ENCODE measurements around the gene BIRC5. TPM values are rescaled to one million over a fixed set of nuclear protein-coding genes. Genes with fewer than 3 reads are reported as not detected.

The BIRC5 gene
- total RNA-seq, 1 experiment from 2014 or later: 140 TPM

DNA sequence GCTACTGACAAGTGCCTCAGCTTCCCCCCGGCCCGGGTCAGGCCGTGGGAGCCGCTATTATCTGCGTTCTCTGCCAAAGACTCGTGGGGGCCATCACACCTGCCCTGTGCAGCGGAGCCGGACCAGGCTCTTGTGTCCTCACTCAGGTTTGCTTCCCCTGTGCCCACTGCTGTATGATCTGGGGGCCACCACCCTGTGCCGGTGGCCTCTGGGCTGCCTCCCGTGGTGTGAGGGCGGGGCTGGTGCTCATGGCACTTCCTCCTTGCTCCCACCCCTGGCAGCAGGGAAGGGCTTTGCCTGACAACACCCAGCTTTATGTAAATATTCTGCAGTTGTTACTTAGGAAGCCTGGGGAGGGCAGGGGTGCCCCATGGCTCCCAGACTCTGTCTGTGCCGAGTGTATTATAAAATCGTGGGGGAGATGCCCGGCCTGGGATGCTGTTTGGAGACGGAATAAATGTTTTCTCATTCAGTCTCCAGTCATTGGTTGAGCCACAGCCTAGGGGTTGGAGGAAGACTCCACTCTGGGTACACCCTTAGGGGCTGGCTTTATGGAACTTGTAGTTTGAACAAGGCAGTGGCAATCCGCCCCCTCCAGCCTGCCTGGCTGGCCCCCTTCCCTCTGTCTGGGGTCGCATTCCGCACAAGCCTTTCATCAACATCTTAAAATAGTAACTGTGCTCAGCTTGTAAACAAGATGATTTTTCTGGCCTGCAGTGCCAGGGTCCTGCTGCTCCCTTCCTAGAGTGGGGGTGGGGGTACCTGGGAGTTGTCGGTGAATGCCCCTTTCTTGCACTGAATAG lies 41.6 kb upstream of the BIRC5 start:
- CTCF ChIA-PET: no interaction called here
- POLR2A ChIA-PET: interaction anchor here (0.7 to 5.1 kb wide), 2 partner anchors 14 to 21 kb away, joined by 3 to 44 read pairs; partner anchors contain the start of genes AFMID and TK1
- no TSS peak for BruUV-seq (replicated peaks)
- Histone ChIP-seq H3K4me2 (ENCODE audit: low read length) (peak overlapping the region; percentile 6; the same call in 1 of the 2 replicates), H3K79me2 (ENCODE audit: insufficient read depth, low read length) (peaks cover 30% of the 10 kb centered on the region), H2AFZ (ENCODE audit: low read depth, low read length, poor library complexity, severe bottlenecking) (no peak overlapping the region), H3K9me3 (ENCODE audit: control insufficient read depth in 1 of 2, insufficient read depth in 1 of 2, low read depth in 1 of 2, low read length in 2 of 2) (no peaks in the 10 kb centered on the region), H3K4me3 (replicated peaks in 1 of 2; ENCODE audit: low read depth in 1 of 2, low read length in 2 of 2) (no peak overlapping the region), H3K27ac (ENCODE audit: low read depth, low read length) (peak overlapping the region; percentile 10; the same call in 1 of the 2 replicates), H3K9ac (ENCODE audit: low read length) (no peak overlapping the region; the same call in 1 of the 2 replicates), H3K27me3 (ENCODE audit: insufficient read depth, low read length) (no peaks in the 10 kb centered on the region), H3K36me3 (ENCODE audit: control insufficient read depth in 1 of 2, insufficient read depth in 2 of 2, low read length in 2 of 2) (peaks cover 25 to 49% of the 10 kb centered on the region in 2 experiments), H3K4me1 (ENCODE audit: control insufficient read depth in 1 of 2, insufficient read depth in 2 of 2, low read length in 2 of 2) (peaks cover 22 to 53% of the 10 kb centered on the region in 2 experiments; a peak in 3 of 4 replicates), H4K20me1 (ENCODE audit: insufficient read depth) (peaks cover 5% of the 10 kb centered on the region; the same call in 1 of the 2 replicates), H3K9me2 (ENCODE audit: insufficient read depth) (no peaks in the 10 kb centered on the region)
- ATAC-seq (0 out of 2 replicates have a peak, but pooled peaks have one; percentile 3), DNase-seq (ENCODE audit: low read depth, low spot score) (no peak)
- intact Hi-C loops (cut with micrococcal nuclease): no loop called here
- RAD21 ChIA-PET (ENCODE audit: low non-redundant PET in 1 of 2, low total read pairs in 2 of 2, uncharacterized antibody in 2 of 2, unreplicated experiment in 2 of 2): no interaction called here
- TF ChIP-seq YY1 (IDR thresholded peaks at IDR 0.05; ENCODE audit: extremely low read depth, insufficient replicate concordance, low read depth, low read length): no peak
- TF ChIP-seq, protein P1, sequence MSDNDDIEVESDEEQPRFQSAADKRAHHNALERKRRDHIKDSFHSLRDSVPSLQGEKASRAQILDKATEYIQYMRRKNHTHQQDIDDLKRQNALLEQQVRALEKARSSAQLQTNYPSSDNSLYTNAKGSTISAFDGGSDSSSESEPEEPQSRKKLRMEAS (IDR thresholded peaks at IDR 0.05): no peak
- TF ChIP-seq EZH2 (IDR thresholded peaks at IDR 0.05): no peak
- TF ChIP-seq TCF7L2 (IDR thresholded peaks at IDR 0.05; ENCODE audit: borderline replicate concordance, extremely low read depth, insufficient read depth, insufficient read length): no peak
- no peak for TF ChIP-seq SIN3A (IDR thresholded peaks at IDR 0.05; ENCODE audit: low read depth)
- TF ChIP-seq SP1 (IDR thresholded peaks at IDR 0.05; ENCODE audit: low read depth): no peak
- TF ChIP-seq, protein P2, sequence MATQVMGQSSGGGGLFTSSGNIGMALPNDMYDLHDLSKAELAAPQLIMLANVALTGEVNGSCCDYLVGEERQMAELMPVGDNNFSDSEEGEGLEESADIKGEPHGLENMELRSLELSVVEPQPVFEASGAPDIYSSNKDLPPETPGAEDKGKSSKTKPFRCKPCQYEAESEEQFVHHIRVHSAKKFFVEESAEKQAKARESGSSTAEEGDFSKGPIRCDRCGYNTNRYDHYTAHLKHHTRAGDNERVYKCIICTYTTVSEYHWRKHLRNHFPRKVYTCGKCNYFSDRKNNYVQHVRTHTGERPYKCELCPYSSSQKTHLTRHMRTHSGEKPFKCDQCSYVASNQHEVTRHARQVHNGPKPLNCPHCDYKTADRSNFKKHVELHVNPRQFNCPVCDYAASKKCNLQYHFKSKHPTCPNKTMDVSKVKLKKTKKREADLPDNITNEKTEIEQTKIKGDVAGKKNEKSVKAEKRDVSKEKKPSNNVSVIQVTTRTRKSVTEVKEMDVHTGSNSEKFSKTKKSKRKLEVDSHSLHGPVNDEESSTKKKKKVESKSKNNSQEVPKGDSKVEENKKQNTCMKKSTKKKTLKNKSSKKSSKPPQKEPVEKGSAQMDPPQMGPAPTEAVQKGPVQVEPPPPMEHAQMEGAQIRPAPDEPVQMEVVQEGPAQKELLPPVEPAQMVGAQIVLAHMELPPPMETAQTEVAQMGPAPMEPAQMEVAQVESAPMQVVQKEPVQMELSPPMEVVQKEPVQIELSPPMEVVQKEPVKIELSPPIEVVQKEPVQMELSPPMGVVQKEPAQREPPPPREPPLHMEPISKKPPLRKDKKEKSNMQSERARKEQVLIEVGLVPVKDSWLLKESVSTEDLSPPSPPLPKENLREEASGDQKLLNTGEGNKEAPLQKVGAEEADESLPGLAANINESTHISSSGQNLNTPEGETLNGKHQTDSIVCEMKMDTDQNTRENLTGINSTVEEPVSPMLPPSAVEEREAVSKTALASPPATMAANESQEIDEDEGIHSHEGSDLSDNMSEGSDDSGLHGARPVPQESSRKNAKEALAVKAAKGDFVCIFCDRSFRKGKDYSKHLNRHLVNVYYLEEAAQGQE (IDR thresholded peaks at IDR 0.05; ENCODE audit: low read depth): no peak
- TF ChIP-seq POLR2A (IDR thresholded peaks at IDR 0.05; ENCODE audit: borderline replicate concordance, extremely low read depth, insufficient read depth, insufficient read length): no peak
- TF ChIP-seq, protein P3, sequence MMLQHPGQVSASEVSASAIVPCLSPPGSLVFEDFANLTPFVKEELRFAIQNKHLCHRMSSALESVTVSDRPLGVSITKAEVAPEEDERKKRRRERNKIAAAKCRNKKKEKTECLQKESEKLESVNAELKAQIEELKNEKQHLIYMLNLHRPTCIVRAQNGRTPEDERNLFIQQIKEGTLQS (IDR thresholded peaks at IDR 0.05): no peak
- TF ChIP-seq ELF1 (IDR thresholded peaks at IDR 0.05; ENCODE audit: borderline replicate concordance, low read depth): no peak
- TF ChIP-seq ZBTB33 (IDR thresholded peaks at IDR 0.05; ENCODE audit: extremely low read depth, insufficient replicate concordance, low read length): no peak
- TF ChIP-seq FOSL1 (IDR thresholded peaks at IDR 0.05; ENCODE audit: low read depth): no peak
- no peak; the same call in none of the 2 replicates for TF ChIP-seq POLR2AphosphoS5 (IDR thresholded peaks at IDR 0.05; ENCODE audit: low read depth, low read length)
- no peak for TF ChIP-seq EZH2phosphoT487 (IDR thresholded peaks at IDR 0.05; ENCODE audit: borderline replicate concordance)
- TF ChIP-seq ZNF274 (IDR thresholded peaks at IDR 0.05; ENCODE audit: low read depth, low read length): no peak
- TF ChIP-seq, protein P4, sequence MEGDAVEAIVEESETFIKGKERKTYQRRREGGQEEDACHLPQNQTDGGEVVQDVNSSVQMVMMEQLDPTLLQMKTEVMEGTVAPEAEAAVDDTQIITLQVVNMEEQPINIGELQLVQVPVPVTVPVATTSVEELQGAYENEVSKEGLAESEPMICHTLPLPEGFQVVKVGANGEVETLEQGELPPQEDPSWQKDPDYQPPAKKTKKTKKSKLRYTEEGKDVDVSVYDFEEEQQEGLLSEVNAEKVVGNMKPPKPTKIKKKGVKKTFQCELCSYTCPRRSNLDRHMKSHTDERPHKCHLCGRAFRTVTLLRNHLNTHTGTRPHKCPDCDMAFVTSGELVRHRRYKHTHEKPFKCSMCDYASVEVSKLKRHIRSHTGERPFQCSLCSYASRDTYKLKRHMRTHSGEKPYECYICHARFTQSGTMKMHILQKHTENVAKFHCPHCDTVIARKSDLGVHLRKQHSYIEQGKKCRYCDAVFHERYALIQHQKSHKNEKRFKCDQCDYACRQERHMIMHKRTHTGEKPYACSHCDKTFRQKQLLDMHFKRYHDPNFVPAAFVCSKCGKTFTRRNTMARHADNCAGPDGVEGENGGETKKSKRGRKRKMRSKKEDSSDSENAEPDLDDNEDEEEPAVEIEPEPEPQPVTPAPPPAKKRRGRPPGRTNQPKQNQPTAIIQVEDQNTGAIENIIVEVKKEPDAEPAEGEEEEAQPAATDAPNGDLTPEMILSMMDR (IDR thresholded peaks at IDR 0.05 in 2 of 3, conservative IDR thresholded peaks at IDR 0.05 in 1 of 3; ENCODE audit: borderline replicate concordance in 1 of 3, insufficient read depth in 1 of 3, low read depth in 2 of 3, low read length in 2 of 3): no peak
- TF ChIP-seq RAD21 (IDR thresholded peaks at IDR 0.05; ENCODE audit: low read depth): no peak

Measured in HCT116 (cell line).